ENCODE results near the gene NMT2.
"Not testable (repeated sequence)": the region's sequence is repeated elsewhere in the genome, so short reads cannot be mapped to it uniquely, and the experiment has no call there.

NMT2 gene

GRCh38 chr10:15168291-15168785 lies at the start of gene NMT2:
NMT2 (minus strand) TSS chr10:15168693; CDS start chr10:15168612, 81 bp downstream.
- peak; percentile 88 for DNase-seq

GRCh38 chr10:15216700-15217099 lies 48.2 kb upstream of the NMT2 start:
- no peak for DNase-seq

GRCh38 chr10:15214237-15214636 lies 45.7 kb upstream of the NMT2 start:
- no peak for DNase-seq

- no peak for DNase-seq
Observed at GRCh38 chr10:15213461-15213861, 45.0 kb upstream of the NMT2 start.

GRCh38 chr10:15211464-15211979 lies 43.0 kb upstream of the NMT2 start:
- DNase-seq, result no peak

- DNase-seq, result no peak
Observed at GRCh38 chr10:15210521-15210920, 42.0 kb upstream of the NMT2 start.

- peak; percentile 40 for DNase-seq
Observed at GRCh38 chr10:15209827-15210509, 41.5 kb upstream of the NMT2 start.

GRCh38 chr10:15208221-15208620 lies 39.7 kb upstream of the NMT2 start:
- DNase-seq, result no peak

- not testable (repeated sequence) for DNase-seq
Observed at GRCh38 chr10:15207410-15207809, 38.9 kb upstream of the NMT2 start.

- no peak for DNase-seq
Observed at GRCh38 chr10:15202639-15203038, 34.1 kb upstream of the NMT2 start.

GRCh38 chr10:15202301-15202621 lies 33.8 kb upstream of the NMT2 start:
- DNase-seq, result not testable (repeated sequence)

GRCh38 chr10:15201589-15202300 lies 33.3 kb upstream of the NMT2 start:
- no peak for DNase-seq

- no peak for DNase-seq
Observed at GRCh38 chr10:15200626-15201025, 32.1 kb upstream of the NMT2 start.

GRCh38 chr10:15197911-15198310 lies 29.4 kb upstream of the NMT2 start:
- no peak for DNase-seq

- no peak for DNase-seq
Observed at GRCh38 chr10:15197276-15197675, 28.8 kb upstream of the NMT2 start.

GRCh38 chr10:15196021-15196834 lies 27.7 kb upstream of the NMT2 start:
- no peak for DNase-seq

- DNase-seq, result no peak
Observed at GRCh38 chr10:15189133-15189885, 20.8 kb upstream of the NMT2 start.

GRCh38 chr10:15188603-15189002 lies 20.1 kb upstream of the NMT2 start:
- DNase-seq, result no peak

- no peak for DNase-seq
Observed at GRCh38 chr10:15183689-15184481, 15.4 kb upstream of the NMT2 start.

- DNase-seq, result no peak
Observed at GRCh38 chr10:15182540-15183207, 14.2 kb upstream of the NMT2 start.

GRCh38 chr10:15181576-15182156 lies 13.2 kb upstream of the NMT2 start:
- no peak for DNase-seq

All from NCI-H774 (cell line).